K562 (cell line): ENCODE results near the gene LLCFC1. TPM values are rescaled to one million over a fixed set of nuclear protein-coding genes. Genes with fewer than 3 reads are reported as not detected.

Source experiments
- CHD2 ChIP-seq: IDR thresholded peaks from 2 replicates; pipeline ENCODE4 v1.6.1; 2011; ENCODE audit warnings: low read depth, low read length
- ELF1 ChIP-seq: fragments of 200-800 bp; sonication (Bioruptor generic); IDR thresholded peaks from 2 replicates; pipeline ENCODE4 v1.6.1; 2016; ENCODE audit warnings: missing genetic modification characterization, missing compliant biosample characterization
- FOXJ2 ChIP-seq: fragments of 200-800 bp; sonication (Bioruptor generic); IDR thresholded peaks from 2 replicates; pipeline ENCODE4 v1.6.1; 2016; ENCODE audit warnings: missing genetic modification characterization, missing compliant biosample characterization
- HDAC1 ChIP-seq, 2 experiments: fragments of 450-650 bp; IDR thresholded peaks; 2 replicates each; pipeline ENCODE4 v1.6.1; 2016 to 2017; ENCODE audit warnings: inconsistent platforms in 1 of 2, mild to moderate bottlenecking in 1 of 2, moderate library complexity in 1 of 2
- HDAC2 ChIP-seq: fragments of 450-650 bp; IDR thresholded peaks from 2 replicates; pipeline ENCODE4 v1.6.1; 2016; ENCODE audit warnings: mild to moderate bottlenecking
- HNRNPUL1 ChIP-seq: fragments of 200-400 bp; formaldehyde crosslinking; IDR thresholded peaks from 2 replicates; pipeline ENCODE4 v1.6.1; 2017; ENCODE audit warnings: low read length
- ILK ChIP-seq: fragments of 450-650 bp; IDR thresholded peaks from 2 replicates; pipeline ENCODE4 v1.6.1; 2016; ENCODE audit warnings: missing genetic modification characterization, low read depth, mild to moderate bottlenecking, missing compliant biosample characterization, moderate library complexity, borderline replicate concordance
- MAZ ChIP-seq, 2 experiments: fragments of 450-650 bp in 1 of 2; sonication (generic) in 1 of 2; formaldehyde crosslinking; IDR thresholded peaks in 1 of 2; conservative IDR thresholded peaks in 1 of 2; 2 replicates each; pipeline versions ENCODE4 v1.4.0 to v1.5.0; 2020; ENCODE audit warnings: mild to moderate bottlenecking in 1 of 2, missing genetic modification reagents in 1 of 2
- NELFE ChIP-seq: IDR thresholded peaks from 2 replicates; pipeline ENCODE4 v1.6.1; 2011; ENCODE audit warnings: mild to moderate bottlenecking; ENCODE audit not compliant: insufficient read depth, insufficient read length
- NFE2 ChIP-seq: IDR thresholded peaks from 2 replicates; pipeline ENCODE4 v1.6.1; 2014; ENCODE audit warnings: antibody characterized with exemption, low read depth
- NR2C1 ChIP-seq, 2 experiments: fragments of 450-650 bp; IDR thresholded peaks; 2 replicates each; pipeline ENCODE4 v1.6.1; 2017; ENCODE audit warnings: mild to moderate bottlenecking in 2 of 2, antibody characterized with exemption in 1 of 2, inconsistent platforms in 1 of 2, missing compliant biosample characterization in 1 of 2, missing genetic modification characterization in 1 of 2
- PHF21A ChIP-seq: fragments of 450-650 bp; IDR thresholded peaks from 2 replicates; pipeline ENCODE4 v1.6.1; 2017; ENCODE audit warnings: low read depth, borderline replicate concordance
- RCOR1 ChIP-seq, 2 experiments: IDR thresholded peaks; 2 replicates each; pipeline ENCODE4 v1.6.1; 2012; ENCODE audit warnings: low read depth in 2 of 2, low read length in 2 of 2, borderline replicate concordance in 1 of 2, improper control_type of control experiment in 1 of 2
- TCF3 ChIP-seq: sonication (generic); formaldehyde crosslinking; IDR thresholded peaks from 2 replicates; pipeline ENCODE4 v1.4.0; 2020; ENCODE audit warnings: mild to moderate bottlenecking, missing genetic modification reagents
- TEAD1 ChIP-seq, 2 experiments: fragments of 450-650 bp in 1 of 2; sonication (generic) in 1 of 2; formaldehyde crosslinking; IDR thresholded peaks; 2 replicates each; pipeline versions ENCODE4 v1.4.0 to v1.8.0; 2020 to 2022; ENCODE audit warnings: mild to moderate bottlenecking in 2 of 2, missing genetic modification reagents in 1 of 2
- TOE1 ChIP-seq, 2 experiments: fragments of 450-650 bp in 1 of 2; sonication (generic) in 1 of 2; formaldehyde crosslinking in 1 of 2; IDR thresholded peaks; 2 replicates each; pipeline versions ENCODE4 v1.7.1 to v1.8.0; 2016 to 2022; ENCODE audit warnings: borderline replicate concordance in 2 of 2, mild to moderate bottlenecking in 2 of 2, antibody characterized with exemption in 1 of 2, inconsistent platforms in 1 of 2, low read depth in 1 of 2, missing genetic modification reagents in 1 of 2, moderate library complexity in 1 of 2
- YY1 ChIP-seq, 3 experiments: IDR thresholded peaks; 2 replicates each; pipeline ENCODE4 v1.6.1; 2011; ENCODE audit warnings: low read length in 2 of 3, mild to moderate bottlenecking in 2 of 3, moderate library complexity in 2 of 3, borderline replicate concordance in 1 of 3, control low read depth in 1 of 3, low read depth in 1 of 3; ENCODE audit not compliant: insufficient read depth in 3 of 3, insufficient replicate concordance in 2 of 3, control insufficient read depth in 1 of 3, insufficient read length in 1 of 3; ENCODE audit errors: extremely low read depth in 1 of 3
- ZNF695 ChIP-seq: fragments of 450-650 bp; formaldehyde crosslinking; IDR thresholded peaks from 2 replicates; pipeline ENCODE4 v1.4.0; 2020; ENCODE audit warnings: mild to moderate bottlenecking, moderate library complexity
- polyA plus RNA-seq, 8 experiments: library from polyadenylated mRNA; depleted of rRNA in 4 of 8; stranded (reverse) in 5 of 8; unstranded in 3 of 8; fragments of >200 nt; fragmentation: Nextera tagmentation in 2 of 8; fragmentation: Illumina TruSeq in 1 of 8; extraction: Ambion mirVana in 2 of 8; extraction: Trizol in 1 of 8; gene quantifications; 2 replicates each; pipeline versions ENCODE4 v1.2.1 to v1.2.3, GENCODE V29; 2011 to 2014; ENCODE audit warnings: inconsistent platforms in 1 of 8, missing spikeins in 1 of 8
- total RNA-seq, 7 experiments: library from RNA; depleted of rRNA in 6 of 7; stranded (reverse); fragments of >200 nt in 6 of 7; fragmentation: Illumina TruSeq in 2 of 7; extraction: Trizol in 2 of 7; gene quantifications; 2 replicates each; pipeline versions ENCODE4 v1.2.1 to v1.2.3, GENCODE V29; 2011 to 2021; ENCODE audit warnings: low replicate concordance in 1 of 7
- TF ChIP-seq, protein P1 (sequence below): IDR thresholded peaks from 2 replicates; pipeline ENCODE4 v1.6.1; 2011; ENCODE audit warnings: borderline replicate concordance, low read depth, mild to moderate bottlenecking, moderate library complexity, low read length; ENCODE audit not compliant: insufficient read depth, poor library complexity, severe bottlenecking
- TF ChIP-seq, protein P2 (sequence below), 2 experiments: fragments of 450-650 bp in 1 of 2; sonication (generic) in 1 of 2; formaldehyde crosslinking in 1 of 2; IDR thresholded peaks in 1 of 2; conservative IDR thresholded peaks in 1 of 2; 2 replicates each; pipeline versions ENCODE4 v1.6.1 to v1.8.1; 2016 to 2023; ENCODE audit warnings: mild to moderate bottlenecking in 2 of 2, moderate library complexity in 2 of 2, inconsistent platforms in 1 of 2, missing genetic modification reagents in 1 of 2

The LLCFC1 gene
- total and polyA plus RNA-seq, 9 of the 15 experiments (the other 6 are each of a cell fraction or from before 2014, with no cell fraction given) = not detected

- TF ChIP-seq HDAC2 = peak; percentile 92
- no peak for TF ChIP-seq YY1 (IDR thresholded peaks at IDR 0.05; ENCODE audit: borderline replicate concordance in 1 of 3, control insufficient read depth in 1 of 3, extremely low read depth in 1 of 3, insufficient read depth in 3 of 3, insufficient read length in 1 of 3, insufficient replicate concordance in 2 of 3, low read depth in 1 of 3, low read length in 2 of 3)
- peak; percentile 67; the same call in 1 of the 2 replicates for TF ChIP-seq TOE1 (IDR thresholded peaks at IDR 0.05; ENCODE audit: borderline replicate concordance)
- no peak for TF ChIP-seq TOE1 (CRISPR knock-in tag; IDR thresholded peaks at IDR 0.05; ENCODE audit: borderline replicate concordance, low read depth)
- peak; percentile 54 to 97; a peak in 3 of 4 replicates for TF ChIP-seq HDAC1 (IDR thresholded peaks at IDR 0.05)
- no peak; the same call in 1 of the 2 replicates for TF ChIP-seq PHF21A
- 0 out of 2 replicates have a peak, but pooled peaks have one; percentile 25 for TF ChIP-seq CHD2
- peak; percentile 85 for TF ChIP-seq NFE2
- TF ChIP-seq, protein P1, sequence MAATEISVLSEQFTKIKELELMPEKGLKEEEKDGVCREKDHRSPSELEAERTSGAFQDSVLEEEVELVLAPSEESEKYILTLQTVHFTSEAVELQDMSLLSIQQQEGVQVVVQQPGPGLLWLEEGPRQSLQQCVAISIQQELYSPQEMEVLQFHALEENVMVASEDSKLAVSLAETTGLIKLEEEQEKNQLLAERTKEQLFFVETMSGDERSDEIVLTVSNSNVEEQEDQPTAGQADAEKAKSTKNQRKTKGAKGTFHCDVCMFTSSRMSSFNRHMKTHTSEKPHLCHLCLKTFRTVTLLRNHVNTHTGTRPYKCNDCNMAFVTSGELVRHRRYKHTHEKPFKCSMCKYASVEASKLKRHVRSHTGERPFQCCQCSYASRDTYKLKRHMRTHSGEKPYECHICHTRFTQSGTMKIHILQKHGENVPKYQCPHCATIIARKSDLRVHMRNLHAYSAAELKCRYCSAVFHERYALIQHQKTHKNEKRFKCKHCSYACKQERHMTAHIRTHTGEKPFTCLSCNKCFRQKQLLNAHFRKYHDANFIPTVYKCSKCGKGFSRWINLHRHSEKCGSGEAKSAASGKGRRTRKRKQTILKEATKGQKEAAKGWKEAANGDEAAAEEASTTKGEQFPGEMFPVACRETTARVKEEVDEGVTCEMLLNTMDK = no peak
- TF ChIP-seq NELFE = no peak
- peak in 1 of 2 experiments; percentile 83; a peak in 2 of 4 replicates for TF ChIP-seq TEAD1 (CRISPR knock-in tag; IDR thresholded peaks at IDR 0.05)
- peak; percentile 54 for TF ChIP-seq ELF1 (tag)
- no peak for TF ChIP-seq HNRNPUL1
- 0 out of 2 replicates have a peak, but pooled peaks have one; percentile 29 for TF ChIP-seq ILK (tag)
- 0 out of 4 replicates have a peak, but pooled peaks of 1 of the 2 experiments have one; percentile 22 for TF ChIP-seq MAZ (CRISPR knock-in tag; conservative IDR thresholded peaks at IDR 0.05 in 1 of 2, IDR thresholded peaks at IDR 0.05 in 1 of 2)
- 0 out of 2 replicates have a peak, but pooled peaks have one; percentile 30 for TF ChIP-seq FOXJ2 (tag)
- TF ChIP-seq NR2C1 (IDR thresholded peaks at IDR 0.05) = 0 out of 2 replicates have a peak, but pooled peaks have one; percentile 29
- TF ChIP-seq NR2C1 (tag; IDR thresholded peaks at IDR 0.05) = peak; percentile 61
- peak; percentile 78 for TF ChIP-seq TCF3
- TF ChIP-seq ZNF695 (CRISPR knock-in tag) = no peak
- TF ChIP-seq RCOR1 (IDR thresholded peaks at IDR 0.05; ENCODE audit: borderline replicate concordance in 1 of 2, low read depth in 2 of 2, low read length in 2 of 2) = peak in 1 of 2 experiments; percentile 97; a peak in 2 of 4 replicates
- TF ChIP-seq, protein P2, sequence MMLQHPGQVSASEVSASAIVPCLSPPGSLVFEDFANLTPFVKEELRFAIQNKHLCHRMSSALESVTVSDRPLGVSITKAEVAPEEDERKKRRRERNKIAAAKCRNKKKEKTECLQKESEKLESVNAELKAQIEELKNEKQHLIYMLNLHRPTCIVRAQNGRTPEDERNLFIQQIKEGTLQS (IDR thresholded peaks at IDR 0.05) = peak; percentile 71; the same call in 1 of the 2 replicates
- TF ChIP-seq, protein P2 (CRISPR knock-in tag; conservative IDR thresholded peaks at IDR 0.05) = no peak
Observed at GRCh38 chr7:142956951-142957623, 17.8 kb downstream of the LLCFC1 start (continued).
